K562 (cell line): ENCODE data around the gene ZFYVE1. TPM values are rescaled to one million over a fixed set of nuclear protein-coding genes. Genes with fewer than 3 reads are reported as not detected.

Experiments
- CTBP1 ChIP-seq: fragments of 450-650 bp; IDR thresholded peaks from 2 replicates; pipeline ENCODE4 v1.6.1; 2016; ENCODE audit warnings: borderline replicate concordance
- ELF2 ChIP-seq: fragments of 250-450 bp; sonication (Bioruptor Pico); IDR thresholded peaks from 2 replicates; pipeline ENCODE4 v1.5.0; 2021; ENCODE audit warnings: mild to moderate bottlenecking
- EZH2 ChIP-seq: IDR thresholded peaks from 2 replicates; pipeline ENCODE4 v1.6.1; 2012; ENCODE audit warnings: low read depth, mild to moderate bottlenecking, inconsistent platforms, low read length, borderline replicate concordance
- LARP7 ChIP-seq: fragments of 450-650 bp; IDR thresholded peaks from 2 replicates; pipeline ENCODE4 v1.6.1; 2016
- MAFF ChIP-seq: IDR thresholded peaks from 2 replicates; pipeline ENCODE4 v1.6.1; 2012; ENCODE audit warnings: low read length, improper control_type of control experiment
- MTA3 ChIP-seq: fragments of 450-650 bp; formaldehyde crosslinking; IDR thresholded peaks from 2 replicates; pipeline ENCODE4 v1.6.1; 2017; ENCODE audit warnings: mild to moderate bottlenecking, borderline replicate concordance
- MYBL2 ChIP-seq, 2 experiments: fragments of 450-650 bp in 1 of 2; sonication (generic) in 1 of 2; formaldehyde crosslinking in 1 of 2; IDR thresholded peaks; 2 replicates each; pipeline versions ENCODE4 v1.6.1 to v1.8.1; 2017 to 2022; ENCODE audit warnings: borderline replicate concordance in 1 of 2, inconsistent platforms in 1 of 2, low read depth in 1 of 2, mild to moderate bottlenecking in 1 of 2, missing genetic modification reagents in 1 of 2, moderate library complexity in 1 of 2
- MYC ChIP-seq, 2 experiments: fragments of 250-450 bp in 1 of 2; sonication (Bioruptor Pico) in 1 of 2; IDR thresholded peaks; 2 replicates each; pipeline versions ENCODE4 v1.5.1 to v1.6.1; 2012 to 2021; ENCODE audit warnings: low read depth in 2 of 2, borderline replicate concordance in 1 of 2, improper control_type of control experiment in 1 of 2, low read length in 1 of 2, mild to moderate bottlenecking in 1 of 2, moderate library complexity in 1 of 2
- NFATC3 ChIP-seq: fragments of 450-650 bp; IDR thresholded peaks from 2 replicates; pipeline ENCODE4 v1.6.1; 2017; ENCODE audit warnings: mild to moderate bottlenecking
- PKNOX1 ChIP-seq: fragments of 450-650 bp; IDR thresholded peaks from 2 replicates; pipeline ENCODE4 v1.6.1; 2016
- POU5F1 ChIP-seq: fragments of 150-350 bp; IDR thresholded peaks from 2 replicates; pipeline ENCODE4 v1.6.1; 2014; ENCODE audit warnings: borderline replicate concordance, low read length, low read depth, mild to moderate bottlenecking; ENCODE audit not compliant: partially characterized antibody
- RAD21 ChIP-seq, 2 experiments: fragments of 250-450 bp in 1 of 2; fragments of 450-650 bp in 1 of 2; sonication (Bioruptor Pico) in 1 of 2; formaldehyde crosslinking in 1 of 2; IDR thresholded peaks in 1 of 2; conservative IDR thresholded peaks in 1 of 2; 2 replicates each; pipeline versions ENCODE4 v1.4.0 to v1.8.0; 2020 to 2022; ENCODE audit warnings: mild to moderate bottlenecking in 2 of 2, moderate library complexity in 1 of 2
- SMC3 ChIP-seq: conservative IDR thresholded peaks from 2 replicates; pipeline ENCODE4 v1.6.1; 2011; ENCODE audit warnings: low read depth, low read length, improper control_type of control experiment; ENCODE audit not compliant: insufficient read depth
- ZNF140 ChIP-seq: fragments of 250-450 bp; sonication (Bioruptor Pico); IDR thresholded peaks from 2 replicates; pipeline ENCODE4 v1.8.0; 2021; ENCODE audit warnings: moderate library complexity, mild to moderate bottlenecking, inconsistent platforms
- ZNF23 ChIP-seq: fragments of 250-450 bp; sonication (Bioruptor Pico); IDR thresholded peaks from 2 replicates; pipeline ENCODE4 v1.4.0; 2020; ENCODE audit warnings: mild to moderate bottlenecking
- polyA plus RNA-seq, 8 experiments: library from polyadenylated mRNA; depleted of rRNA in 4 of 8; stranded (reverse) in 5 of 8; unstranded in 3 of 8; fragments of >200 nt; fragmentation: Nextera tagmentation in 2 of 8; fragmentation: Illumina TruSeq in 1 of 8; extraction: Ambion mirVana in 2 of 8; extraction: Trizol in 1 of 8; gene quantifications; 2 replicates each; pipeline versions ENCODE4 v1.2.1 to v1.2.3, GENCODE V29; 2011 to 2014; ENCODE audit warnings: inconsistent platforms in 1 of 8, missing spikeins in 1 of 8
- total RNA-seq, 7 experiments: library from RNA; depleted of rRNA in 6 of 7; stranded (reverse); fragments of >200 nt in 6 of 7; fragmentation: Illumina TruSeq in 2 of 7; extraction: Trizol in 2 of 7; gene quantifications; 2 replicates each; pipeline versions ENCODE4 v1.2.1 to v1.2.3, GENCODE V29; 2011 to 2021; ENCODE audit warnings: low replicate concordance in 1 of 7
- TF ChIP-seq, protein P1 (sequence below): IDR thresholded peaks from 2 replicates; pipeline ENCODE4 v1.6.1; 2012; ENCODE audit warnings: low read depth, low read length, improper control_type of control experiment, borderline replicate concordance
- TF ChIP-seq, protein P2 (sequence below): sonication (generic); formaldehyde crosslinking; IDR thresholded peaks from 2 replicates; pipeline ENCODE4 v1.5.0; 2020; ENCODE audit warnings: missing genetic modification reagents
- TF ChIP-seq, protein P3 (sequence below): fragments of 450-650 bp; conservative IDR thresholded peaks from 2 replicates; pipeline ENCODE4 v1.6.1; 2016; ENCODE audit warnings: missing genetic modification characterization, low read depth, mild to moderate bottlenecking, control low read depth, missing compliant biosample characterization
- TF ChIP-seq, protein P4 (sequence below): fragments of 250-450 bp; sonication (Bioruptor Pico); IDR thresholded peaks from 2 replicates; pipeline ENCODE4 v1.5.0; 2020; ENCODE audit warnings: mild to moderate bottlenecking

The ZFYVE1 gene
- total and polyA plus RNA-seq, 9 of the 15 experiments (the other 6 are each of a cell fraction or from before 2014, with no cell fraction given) = 0.62 to 5.5 (median 3.4) TPM

GRCh38 chr14:72925171-72925759 is 101.6 kb downstream of the ZFYVE1 start (continued):
- TF ChIP-seq, protein P1, sequence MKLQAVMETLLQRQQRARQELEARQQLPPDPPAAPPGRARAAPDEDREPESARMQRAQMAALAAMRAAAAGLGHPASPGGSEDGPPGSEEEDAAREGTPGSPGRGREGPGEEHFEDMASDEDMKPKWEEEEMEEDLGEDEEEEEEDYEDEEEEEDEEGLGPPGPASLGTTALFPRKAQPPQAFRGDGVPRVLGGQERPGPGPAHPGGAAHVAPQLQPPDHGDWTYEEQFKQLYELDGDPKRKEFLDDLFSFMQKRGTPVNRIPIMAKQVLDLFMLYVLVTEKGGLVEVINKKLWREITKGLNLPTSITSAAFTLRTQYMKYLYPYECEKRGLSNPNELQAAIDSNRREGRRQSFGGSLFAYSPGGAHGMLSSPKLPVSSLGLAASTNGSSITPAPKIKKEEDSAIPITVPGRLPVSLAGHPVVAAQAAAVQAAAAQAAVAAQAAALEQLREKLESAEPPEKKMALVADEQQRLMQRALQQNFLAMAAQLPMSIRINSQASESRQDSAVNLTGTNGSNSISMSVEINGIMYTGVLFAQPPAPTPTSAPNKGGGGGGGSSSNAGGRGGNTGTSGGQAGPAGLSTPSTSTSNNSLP = no peak
- TF ChIP-seq MYBL2 (IDR thresholded peaks at IDR 0.05; ENCODE audit: low read depth) (no peak), MYBL2 (CRISPR knock-in tag; IDR thresholded peaks at IDR 0.05; ENCODE audit: borderline replicate concordance) (no peak), MAFF (peak; percentile 36; the same call in 1 of the 2 replicates), CTBP1 (no peak), ELF2 (CRISPR knock-in tag) (no peak), PKNOX1 (no peak), SMC3 (no peak), NFATC3 (no peak), ZNF140 (CRISPR knock-in tag) (no peak), MYC (IDR thresholded peaks at IDR 0.05; ENCODE audit: low read depth, low read length) (peak; percentile 91), MYC (CRISPR knock-in tag; IDR thresholded peaks at IDR 0.05; ENCODE audit: borderline replicate concordance, low read depth) (no peak; the same call in 1 of the 2 replicates), ZNF23 (CRISPR knock-in tag) (no peak), POU5F1 (no peak), EZH2 (no peak), MTA3 (no peak), RAD21 (CRISPR knock-in tag; conservative IDR thresholded peaks at IDR 0.05 in 1 of 2, IDR thresholded peaks at IDR 0.05 in 1 of 2) (no peak), LARP7 (no peak)
- TF ChIP-seq, protein P2, sequence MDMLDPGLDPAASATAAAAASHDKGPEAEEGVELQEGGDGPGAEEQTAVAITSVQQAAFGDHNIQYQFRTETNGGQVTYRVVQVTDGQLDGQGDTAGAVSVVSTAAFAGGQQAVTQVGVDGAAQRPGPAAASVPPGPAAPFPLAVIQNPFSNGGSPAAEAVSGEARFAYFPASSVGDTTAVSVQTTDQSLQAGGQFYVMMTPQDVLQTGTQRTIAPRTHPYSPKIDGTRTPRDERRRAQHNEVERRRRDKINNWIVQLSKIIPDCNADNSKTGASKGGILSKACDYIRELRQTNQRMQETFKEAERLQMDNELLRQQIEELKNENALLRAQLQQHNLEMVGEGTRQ (CRISPR knock-in tag) = no peak
- TF ChIP-seq, protein P3, sequence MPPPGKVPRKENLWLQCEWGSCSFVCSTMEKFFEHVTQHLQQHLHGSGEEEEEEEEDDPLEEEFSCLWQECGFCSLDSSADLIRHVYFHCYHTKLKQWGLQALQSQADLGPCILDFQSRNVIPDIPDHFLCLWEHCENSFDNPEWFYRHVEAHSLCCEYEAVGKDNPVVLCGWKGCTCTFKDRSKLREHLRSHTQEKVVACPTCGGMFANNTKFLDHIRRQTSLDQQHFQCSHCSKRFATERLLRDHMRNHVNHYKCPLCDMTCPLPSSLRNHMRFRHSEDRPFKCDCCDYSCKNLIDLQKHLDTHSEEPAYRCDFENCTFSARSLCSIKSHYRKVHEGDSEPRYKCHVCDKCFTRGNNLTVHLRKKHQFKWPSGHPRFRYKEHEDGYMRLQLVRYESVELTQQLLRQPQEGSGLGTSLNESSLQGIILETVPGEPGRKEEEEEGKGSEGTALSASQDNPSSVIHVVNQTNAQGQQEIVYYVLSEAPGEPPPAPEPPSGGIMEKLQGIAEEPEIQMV (tag) = peak; percentile 77
- TF ChIP-seq, protein P4, sequence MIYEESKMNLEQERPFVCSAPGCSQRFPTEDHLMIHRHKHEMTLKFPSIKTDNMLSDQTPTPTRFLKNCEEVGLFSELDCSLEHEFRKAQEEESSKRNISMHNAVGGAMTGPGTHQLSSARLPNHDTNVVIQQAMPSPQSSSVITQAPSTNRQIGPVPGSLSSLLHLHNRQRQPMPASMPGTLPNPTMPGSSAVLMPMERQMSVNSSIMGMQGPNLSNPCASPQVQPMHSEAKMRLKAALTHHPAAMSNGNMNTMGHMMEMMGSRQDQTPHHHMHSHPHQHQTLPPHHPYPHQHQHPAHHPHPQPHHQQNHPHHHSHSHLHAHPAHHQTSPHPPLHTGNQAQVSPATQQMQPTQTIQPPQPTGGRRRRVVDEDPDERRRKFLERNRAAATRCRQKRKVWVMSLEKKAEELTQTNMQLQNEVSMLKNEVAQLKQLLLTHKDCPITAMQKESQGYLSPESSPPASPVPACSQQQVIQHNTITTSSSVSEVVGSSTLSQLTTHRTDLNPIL (CRISPR knock-in tag) = no peak
